ENCODE data around the gene NPC1. TPM values are rescaled to one million over a fixed set of nuclear protein-coding genes. Genes with fewer than 3 reads are reported as not detected.
"Not testable (repeated sequence)": the region's sequence is repeated elsewhere in the genome, so short reads cannot be mapped to it uniquely, and the experiment has no call there.

The NPC1 gene
- total RNA-seq, 1 experiment from 2014 or later: 92.7 TPM

GRCh38 chr18:23614413-23614812 is 28.1 kb upstream of the NPC1 start:
- TF ChIP-seq CTCF (IDR thresholded peaks at IDR 0.05): no peak
- no peak for TF ChIP-seq TCF7L2 (IDR thresholded peaks at IDR 0.05; ENCODE audit: low read depth, low read length)
- Histone ChIP-seq H3K9me3 (ENCODE audit: control insufficient read depth, insufficient read depth, low read depth, low read length) (no peaks in the 10 kb centered on the region), H3K27ac (ENCODE audit: low read length) (no peak overlapping the region), H3K4me3 (ENCODE audit: low read depth in 2 of 2, low read length in 2 of 2) (no peak overlapping the region), H3K4me1 (ENCODE audit: control insufficient read depth, insufficient read depth, low read length) (peaks cover 21% of the 10 kb centered on the region), H3K27me3 (ENCODE audit: control insufficient read depth, insufficient read depth, low read length) (no peaks in the 10 kb centered on the region), H3K36me3 (ENCODE audit: control insufficient read depth, insufficient read depth, low read length) (no peaks in the 10 kb centered on the region)
- DNase-seq (ENCODE audit: low read depth, low spot score) (no peak), ATAC-seq (no peak)
- intact Hi-C loops (cut with micrococcal nuclease; ENCODE audit: unreplicated experiment) (no loop called here), in situ Hi-C loops (cut with HindIII; ENCODE audit: low pct_unique_long_range_greater_than_20kb, low sequenced_read_pairs) (no loop called here)
- POLR2A ChIA-PET: no interaction called here
- CTCF ChIA-PET: interaction anchor here (0.6 to 0.7 kb wide), 2 partner anchors 90 to 94 kb away, joined by 4 to 8 read pairs; no protein-coding TSS in a partner anchor
- no TSS peak for BruUV-seq (replicated peaks)

GRCh38 chr18:23613091-23613475 is 26.8 kb upstream of the NPC1 start:
- ATAC-seq; DNase-seq (ENCODE audit: low read depth, low spot score); H3K36me3 ChIP-seq (ENCODE audit: control insufficient read depth, insufficient read depth, low read length); in situ Hi-C loops (cut with HindIII; ENCODE audit: low pct_unique_long_range_greater_than_20kb, low sequenced_read_pairs); H3K9me3 ChIP-seq (ENCODE audit: control insufficient read depth, insufficient read depth, low read depth, low read length); intact Hi-C loops (cut with micrococcal nuclease; ENCODE audit: unreplicated experiment); H3K4me3 ChIP-seq (ENCODE audit: low read depth in 2 of 2, low read length in 2 of 2); H3K27ac ChIP-seq (ENCODE audit: low read length); BruUV-seq (replicated peaks); H3K27me3 ChIP-seq (ENCODE audit: control insufficient read depth, insufficient read depth, low read length): not testable (repeated sequence)
- CTCF ChIA-PET: interaction anchor here (0.6 kb wide), 1 partner anchor 115 kb away, joined by 3 read pairs; no protein-coding TSS in a partner anchor
- H3K4me1 ChIP-seq (ENCODE audit: control insufficient read depth, insufficient read depth, low read length): peaks cover 12% of the 10 kb centered on the region
- POLR2A ChIA-PET: interaction anchor here (0.6 to 1.0 kb wide), 3 partner anchors 37 to 781 kb away, joined by 3 to 5 read pairs (median 3); no protein-coding TSS in a partner anchor

GRCh38 chr18:23612434-23613090 is 26.3 kb upstream of the NPC1 start:
- ChIA-PET CTCF (interaction anchor here (0.6 kb wide), 1 partner anchor 114 kb away, joined by 3 read pairs; no protein-coding TSS in a partner anchor), POLR2A (interaction anchor here (0.6 to 1.0 kb wide), 3 partner anchors 37 to 782 kb away, joined by 3 to 5 read pairs (median 3); no protein-coding TSS in a partner anchor)
- H3K36me3 ChIP-seq (ENCODE audit: control insufficient read depth, insufficient read depth, low read length): no peaks in the 10 kb centered on the region
- no peak overlapping the region for H3K4me3 ChIP-seq (ENCODE audit: low read depth in 2 of 2, low read length in 2 of 2)
- no peak for TF ChIP-seq SIN3A (IDR thresholded peaks at IDR 0.05; ENCODE audit: borderline replicate concordance, insufficient read depth, low read depth, low read length)
- TF ChIP-seq TCF7L2 (IDR thresholded peaks at IDR 0.05; ENCODE audit: low read depth, low read length): no peak
- TF ChIP-seq CTCF (IDR thresholded peaks at IDR 0.05): no peak
- no peak for TF ChIP-seq REST (IDR thresholded peaks at IDR 0.05; ENCODE audit: insufficient read depth in 1 of 2, low read depth in 2 of 2, low read length in 1 of 2)
- no peak for TF ChIP-seq POLR2AphosphoS5 (IDR thresholded peaks at IDR 0.05; ENCODE audit: low read depth, low read length)
- no peaks in the 10 kb centered on the region for H3K9me3 ChIP-seq (ENCODE audit: control insufficient read depth, insufficient read depth, low read depth, low read length)
- peaks cover 8% of the 10 kb centered on the region; the same call in 1 of the 2 replicates for H3K4me1 ChIP-seq (ENCODE audit: control insufficient read depth, insufficient read depth, low read length)
- ATAC-seq (no peak), DNase-seq (ENCODE audit: low read depth, low spot score) (no peak)
- no peaks in the 10 kb centered on the region for H3K27me3 ChIP-seq (ENCODE audit: control insufficient read depth, insufficient read depth, low read length)
- no peak overlapping the region for H3K27ac ChIP-seq (ENCODE audit: low read length)
- intact Hi-C loops (cut with micrococcal nuclease; ENCODE audit: unreplicated experiment) (no loop called here), in situ Hi-C loops (cut with HindIII; ENCODE audit: low pct_unique_long_range_greater_than_20kb, low sequenced_read_pairs) (no loop called here)
- BruUV-seq (replicated peaks): no TSS peak

Data from Panc1 (cell line).